GM18511 (cell line): ENCODE results near the gene FOXN1.

Experiments
- ATAC-seq: cut with Tn5 transposase; IDR thresholded peaks from one replicate; pipeline ENCODE4 v1.9.1; 2021; ENCODE audit warnings: mild to moderate bottlenecking, moderate library complexity; ENCODE audit not compliant: unreplicated experiment

The FOXN1 gene

GRCh38 chr17:28545141-28545503 lies 39.0 kb downstream of the FOXN1 start:
- ATAC-seq = no peak

GRCh38 chr17:28545787-28546415 lies 39.8 kb downstream of the FOXN1 start:
- ATAC-seq = no peak

GRCh38 chr17:28547096-28547622 lies 41.0 kb downstream of the FOXN1 start:
- ATAC-seq = no peak

- peak; percentile 42 for ATAC-seq
Measured at GRCh38 chr17:28547623-28548416, 41.7 kb downstream of the FOXN1 start.

- ATAC-seq = no peak
Measured at GRCh38 chr17:28548417-28549130, 42.4 kb downstream of the FOXN1 start.

- ATAC-seq = peak; percentile 40
Measured at GRCh38 chr17:28549236-28550132, 43.3 kb downstream of the FOXN1 start.

- ATAC-seq = no peak
Measured at GRCh38 chr17:28550858-28551257, 44.7 kb downstream of the FOXN1 start.

- no peak for ATAC-seq
Measured at GRCh38 chr17:28551421-28552175, 45.5 kb downstream of the FOXN1 start.

- ATAC-seq = peak; percentile 56
Measured at GRCh38 chr17:28552176-28552999, 46.2 kb downstream of the FOXN1 start, which contains the start of gene UNC119. TSS of gene UNC119 (minus strand) at chr17:28552624. CDS start at chr17:28552557, 67 bp downstream.

- ATAC-seq = no peak
Measured at GRCh38 chr17:28553000-28553505, 46.9 kb downstream of the FOXN1 start.

- ATAC-seq = no peak
Measured at GRCh38 chr17:28554565-28554964, 48.4 kb downstream of the FOXN1 start.

GRCh38 chr17:28555022-28555421 lies 48.9 kb downstream of the FOXN1 start:
- no peak for ATAC-seq

GRCh38 chr17:28563475-28563874 lies 57.3 kb downstream of the FOXN1 start:
- no peak for ATAC-seq

GRCh38 chr17:28567604-28568003 lies 61.5 kb downstream of the FOXN1 start:
- ATAC-seq = peak; percentile 35

- no peak for ATAC-seq
Measured at GRCh38 chr17:28569446-28569845, 63.3 kb downstream of the FOXN1 start.

- ATAC-seq = peak; percentile 35
Measured at GRCh38 chr17:28570716-28571360, 64.7 kb downstream of the FOXN1 start.

GRCh38 chr17:28571361-28572122 lies 65.4 kb downstream of the FOXN1 start, which contains the start of gene PIGS:
TSS of gene PIGS (minus strand) at chr17:28571524. CDS start at chr17:28571496, 28 bp downstream.
- peak; percentile 90 for ATAC-seq
